Measurements from ENCODE around the gene ITGAV. TPM values are rescaled to one million over a fixed set of nuclear protein-coding genes. Genes with fewer than 3 reads are reported as not detected.
A peak's percentile ranks its signal among the peaks of the same experiment; 100 is the strongest.
"Not testable (repeated sequence)": the region's sequence is repeated elsewhere in the genome, so short reads cannot be mapped to it uniquely, and the experiment has no call there.

The ITGAV gene
- total and polyA plus RNA-seq, 8 donors = 9.0 to 83.3 (median 29.4) TPM

DNA sequence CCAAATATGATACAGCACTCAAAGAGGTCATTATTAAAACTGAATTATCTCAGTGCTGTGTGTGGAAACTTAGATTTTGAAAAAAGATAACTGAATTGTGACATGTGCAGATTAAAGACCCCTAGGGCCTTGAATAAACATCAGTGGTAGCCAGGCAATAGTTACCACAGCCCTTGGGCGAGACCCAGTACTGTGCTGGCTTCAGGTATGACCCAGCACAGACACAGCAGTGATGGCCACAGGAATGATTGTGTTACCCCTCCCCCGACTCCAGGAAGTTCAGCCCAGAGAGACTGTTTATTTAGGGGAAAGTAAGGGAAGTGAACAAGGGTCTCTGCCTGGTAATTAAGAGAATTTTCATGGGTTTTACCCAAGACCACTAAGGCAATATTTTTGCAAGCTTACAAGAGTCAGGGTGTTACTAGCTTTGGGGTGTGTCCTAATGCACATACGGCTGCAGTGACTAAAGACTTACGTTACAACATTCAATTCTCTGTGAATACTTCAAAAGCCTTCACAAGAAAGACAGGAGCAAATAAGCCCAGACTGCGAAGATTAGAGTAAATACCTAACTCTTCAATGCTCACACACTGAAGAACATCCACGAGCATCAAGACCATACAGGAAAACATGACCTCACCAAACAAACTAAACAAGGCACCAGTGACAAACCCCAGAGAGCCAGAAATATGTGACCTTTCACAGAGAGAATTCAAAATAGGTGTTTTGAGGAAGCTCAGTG lies 28.2 kb upstream of the ITGAV start:
- H3K27ac ChIP-seq = no peak overlapping the region
- ATAC-seq = no peak
- FAIRE-seq = no peak
- intact Hi-C loops (cut with DNase I) = no loop called here
- no peaks in the 10 kb centered on the region for H3K27me3 ChIP-seq
- no peak for DNase-seq
- H3K36me3 ChIP-seq = no peaks in the 10 kb centered on the region
- H3K4me1 ChIP-seq = no peaks in the 10 kb centered on the region
- TF ChIP-seq, protein P1, sequence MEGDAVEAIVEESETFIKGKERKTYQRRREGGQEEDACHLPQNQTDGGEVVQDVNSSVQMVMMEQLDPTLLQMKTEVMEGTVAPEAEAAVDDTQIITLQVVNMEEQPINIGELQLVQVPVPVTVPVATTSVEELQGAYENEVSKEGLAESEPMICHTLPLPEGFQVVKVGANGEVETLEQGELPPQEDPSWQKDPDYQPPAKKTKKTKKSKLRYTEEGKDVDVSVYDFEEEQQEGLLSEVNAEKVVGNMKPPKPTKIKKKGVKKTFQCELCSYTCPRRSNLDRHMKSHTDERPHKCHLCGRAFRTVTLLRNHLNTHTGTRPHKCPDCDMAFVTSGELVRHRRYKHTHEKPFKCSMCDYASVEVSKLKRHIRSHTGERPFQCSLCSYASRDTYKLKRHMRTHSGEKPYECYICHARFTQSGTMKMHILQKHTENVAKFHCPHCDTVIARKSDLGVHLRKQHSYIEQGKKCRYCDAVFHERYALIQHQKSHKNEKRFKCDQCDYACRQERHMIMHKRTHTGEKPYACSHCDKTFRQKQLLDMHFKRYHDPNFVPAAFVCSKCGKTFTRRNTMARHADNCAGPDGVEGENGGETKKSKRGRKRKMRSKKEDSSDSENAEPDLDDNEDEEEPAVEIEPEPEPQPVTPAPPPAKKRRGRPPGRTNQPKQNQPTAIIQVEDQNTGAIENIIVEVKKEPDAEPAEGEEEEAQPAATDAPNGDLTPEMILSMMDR (IDR thresholded peaks at IDR 0.05) = no peak
- WGBS, 2 donors = 85 to 86% methylated on average over 6 of the region's 6 CpGs
- H3K9me3 ChIP-seq = no peaks in the 10 kb centered on the region
- H3K4me3 ChIP-seq = no peak overlapping the region

DNA sequence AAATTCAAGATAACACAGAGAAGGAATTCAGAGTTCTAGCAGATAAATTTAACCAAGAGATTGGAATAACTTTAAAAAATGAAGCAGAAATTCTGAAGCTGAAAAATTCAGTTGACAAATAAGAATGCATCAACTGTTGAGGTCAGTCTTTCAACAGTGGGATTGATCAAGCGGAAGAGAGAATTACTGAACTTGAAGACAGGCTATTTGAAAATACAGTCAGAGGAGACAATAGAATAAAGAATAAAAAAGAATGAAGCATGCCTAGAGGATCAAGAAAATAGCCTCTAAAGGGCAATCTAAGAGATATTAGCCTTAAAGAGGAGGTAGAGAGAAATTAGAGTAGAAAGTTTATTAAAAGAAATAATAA lies 27.7 kb upstream of the ITGAV start:
- intact Hi-C loops (cut with DNase I) = no loop called here
- Histone ChIP-seq H3K9me3 (no peaks in the 10 kb centered on the region), H3K27ac (no peak overlapping the region), H3K4me1 (no peaks in the 10 kb centered on the region), H3K4me3 (no peak overlapping the region), H3K27me3 (no peaks in the 10 kb centered on the region), H3K36me3 (no peaks in the 10 kb centered on the region)
- FAIRE-seq (no peak), DNase-seq (no peak), ATAC-seq (no peak)
- TF ChIP-seq, protein P1 (IDR thresholded peaks at IDR 0.05) = no peak
- 95 to 96% methylated on average over 1 of the region's 1 CpG for WGBS, 2 donors

DNA sequence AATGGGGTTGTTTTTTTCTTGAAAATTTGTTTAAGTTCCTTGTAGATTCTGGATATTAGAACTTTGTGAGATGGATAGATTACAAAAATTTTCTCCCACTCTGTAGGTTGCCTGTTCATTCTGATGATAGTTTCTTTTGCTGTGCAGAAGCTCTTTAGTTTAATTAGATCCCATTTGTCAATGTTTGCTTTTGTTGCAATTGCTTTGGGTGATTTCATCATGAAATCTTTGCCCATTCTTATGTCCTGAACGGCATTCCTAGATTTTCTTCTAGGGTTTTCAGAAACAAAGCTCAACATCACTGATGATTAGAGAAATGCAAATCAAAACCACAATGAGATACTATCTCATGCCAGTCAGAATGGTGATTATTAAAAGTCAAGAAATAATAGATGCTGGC lies 21.3 kb upstream of the ITGAV start:
- intact Hi-C loops (cut with DNase I); H3K27me3 ChIP-seq; FAIRE-seq; ATAC-seq; H3K4me1 ChIP-seq; H3K36me3 ChIP-seq; H3K27ac ChIP-seq; DNase-seq; H3K9me3 ChIP-seq; H3K4me3 ChIP-seq: not testable (repeated sequence)
- WGBS, 2 donors = 91 to 92% methylated on average over 1 of the region's 1 CpG

DNA sequence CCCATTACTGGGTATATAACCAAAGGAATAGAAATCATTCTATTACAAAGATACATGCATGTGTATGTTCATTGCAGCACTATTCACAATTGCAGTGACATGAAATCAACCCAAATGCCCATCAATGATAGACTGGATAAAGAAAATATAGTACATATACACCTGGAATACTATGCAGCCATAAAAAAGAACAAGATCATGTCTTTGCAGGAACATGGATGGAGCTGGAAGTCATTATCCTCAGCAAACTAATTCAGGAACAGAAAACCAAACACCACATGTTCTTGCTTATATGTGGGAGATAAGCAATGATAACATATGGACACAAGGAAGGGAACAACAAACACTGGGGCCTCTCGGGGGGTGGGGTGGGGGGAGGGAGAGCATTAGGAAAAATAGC lies 20.7 kb upstream of the ITGAV start:
- 59 to 60% methylated on average over 1 of the region's 1 CpG for WGBS, 2 donors
- H3K4me1 ChIP-seq; H3K4me3 ChIP-seq; H3K36me3 ChIP-seq; FAIRE-seq; intact Hi-C loops (cut with DNase I); DNase-seq; H3K9me3 ChIP-seq; H3K27me3 ChIP-seq; H3K27ac ChIP-seq; ATAC-seq: not testable (repeated sequence)

DNA sequence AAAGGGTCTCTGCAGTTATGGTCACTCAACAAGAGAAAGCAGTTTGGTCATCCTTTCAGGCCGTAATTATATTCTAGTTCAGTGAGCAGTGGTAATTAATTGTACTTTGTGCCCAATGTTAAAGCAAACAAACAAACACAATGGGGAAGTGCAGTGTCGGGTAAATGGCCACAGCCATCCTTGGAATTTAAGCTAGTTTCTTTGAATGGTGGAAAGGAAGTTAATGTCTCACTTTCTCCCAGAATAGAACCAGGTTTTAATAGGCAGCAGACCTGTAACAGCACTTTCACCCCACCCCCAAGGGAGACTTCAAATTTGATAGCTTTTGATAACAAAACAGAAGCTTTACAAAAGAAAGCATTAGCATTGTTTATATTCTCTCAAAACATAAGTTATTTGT lies 20.0 kb upstream of the ITGAV start:
- Histone ChIP-seq H3K4me1 (peaks cover 0 to 9% (median 0%) of the 10 kb centered on the region in 3 donors), H3K9me3 (no peaks in the 10 kb centered on the region), H3K27me3 (no peaks in the 10 kb centered on the region), H3K4me3 (no peak overlapping the region), H3K36me3 (no peaks in the 10 kb centered on the region), H3K27ac (no peak overlapping the region)
- DNase-seq (no peak), ATAC-seq (peak in 1 of 4 donors; percentile 39), FAIRE-seq (no peak)
- 47 to 54% methylated on average over 2 of the region's 2 CpGs for WGBS, 2 donors
- TF ChIP-seq, protein P1 (IDR thresholded peaks at IDR 0.05) = no peak
- intact Hi-C loops (cut with DNase I) = no loop called here

DNA sequence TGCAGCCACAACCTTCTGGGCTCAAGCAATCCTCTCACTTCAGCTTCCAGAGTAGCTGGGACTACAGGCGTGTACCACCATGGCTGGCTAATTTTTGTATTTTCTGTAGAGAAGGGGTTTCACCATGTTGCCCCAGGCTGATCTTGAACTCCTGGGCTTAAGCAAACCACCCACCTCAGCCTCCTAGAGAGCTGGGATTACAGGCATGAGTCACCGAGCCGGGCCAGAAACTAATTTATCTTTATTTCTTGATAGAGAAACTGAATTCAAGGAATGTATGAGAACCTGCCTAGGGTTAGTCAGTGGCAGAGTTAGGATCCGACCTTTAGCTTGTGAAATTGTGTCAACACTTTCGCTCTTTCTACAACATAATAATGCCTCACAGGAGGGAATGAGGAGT lies 19.3 kb upstream of the ITGAV start:
- WGBS, 2 donors = 58 to 69% methylated on average over 5 of the region's 5 CpGs
- ATAC-seq = peak; percentile 35 to 67 (median 58)
- peak overlapping the region in 2 of 4 donors; percentile 23 to 37 for H3K27ac ChIP-seq

More for the DNA sequence above, 19.3 kb upstream of the ITGAV start:
- H3K9me3 ChIP-seq = no peaks in the 10 kb centered on the region
- peaks cover 0 to 16% (median 0%) of the 10 kb centered on the region in 3 donors for H3K4me1 ChIP-seq
- H3K27me3 ChIP-seq = no peaks in the 10 kb centered on the region
- intact Hi-C loops (cut with DNase I) = no loop called here
- no peaks in the 10 kb centered on the region for H3K36me3 ChIP-seq
- no peak overlapping the region for H3K4me3 ChIP-seq
- DNase-seq = no peak
- TF ChIP-seq, protein P1 (IDR thresholded peaks at IDR 0.05) = no peak
- FAIRE-seq = no peak

All from pancreas (tissue), 10 donors.